B cell (primary cell): Measurements from ENCODE around the gene MAL. TPM values are rescaled to one million over a fixed set of nuclear protein-coding genes. Genes with fewer than 3 reads are reported as not detected.

Source experiments
- ATAC-seq: fragments of 200-7000 bp; cut with Tn5 transposase; one replicate; pipeline ENCODE4 v1.10.0; 2021; ENCODE audit warnings: low read depth, mild to moderate bottlenecking, moderate number of reproducible peaks, moderate library complexity
- CTCF ChIA-PET: fragments of 350-600 bp; sonication (Branson Sonifier 250); formaldehyde crosslinking; loops from one replicate; lab custom pipeline; 2021; ENCODE audit warnings: antibody characterized with exemption, inconsistent platforms; lab: Charles Lee
- POLR2A ChIA-PET: fragments of 350-600 bp; sonication (Branson Sonifier 250); formaldehyde crosslinking; loops from one replicate; lab custom pipeline; 2021; ENCODE audit warnings: antibody characterized with exemption; lab: Charles Lee
- DNase-seq: peaks from one replicate; pipeline ENCODE4 v3.0.0; 2013
- H2AFZ ChIP-seq: 2 replicates; pipeline ENCODE4 v1.6.1; 2012; ENCODE audit warnings: mild to moderate bottlenecking, low read depth, low read length; ENCODE audit not compliant: insufficient read depth, poor library complexity, severe bottlenecking
- H3K27ac ChIP-seq, 2 donors: 1 replicate in 1 of 2; 2 replicates in 1 of 2; pipeline ENCODE4 v1.5.1; 2012 to 2013; ENCODE audit warnings: low read length in 2 of 2, mild to moderate bottlenecking in 2 of 2, moderate library complexity in 1 of 2
- H3K27me3 ChIP-seq, 4 experiments: fragments of 200-600 bp in 1 of 4; sonication (generic) in 1 of 4; replicated peaks in 1 of 4; 1 replicate in 2 of 4; 2 replicates in 2 of 4; pipeline versions ENCODE4 v1.6.1 to v1.7.0; 2013 to 2016; ENCODE audit warnings: low read length in 3 of 4, mild to moderate bottlenecking in 2 of 4, mixed read lengths in 1 of 4, moderate library complexity in 1 of 4; ENCODE audit not compliant: insufficient read depth in 4 of 4, control insufficient read depth in 3 of 4; ENCODE audit errors: control extremely low read depth in 1 of 4
- H3K36me3 ChIP-seq, 2 experiments: replicated peaks in 1 of 2; 1 replicate in 1 of 2; 2 replicates in 1 of 2; pipeline versions ENCODE4 v1.6.1 to v1.7.1; 2013; ENCODE audit warnings: low read length in 1 of 2; ENCODE audit not compliant: insufficient read depth in 2 of 2, control insufficient read depth in 1 of 2; ENCODE audit errors: control extremely low read depth in 1 of 2, extremely low read depth in 1 of 2
- H3K4me1 ChIP-seq, 2 donors: fragments of 200-600 bp in 1 of 2; sonication (generic) in 1 of 2; 1 replicate in 1 of 2; 2 replicates in 1 of 2; pipeline versions ENCODE4 v1.5.1 to v1.6.1; 2013 to 2017; ENCODE audit warnings: low read length in 2 of 2; ENCODE audit not compliant: control insufficient read depth in 2 of 2, insufficient read depth in 2 of 2
- H3K4me2 ChIP-seq: replicated peaks from 2 replicates; pipeline ENCODE3; 2012; ENCODE audit warnings: mild to moderate bottlenecking, low read depth, low read length; ENCODE audit not compliant: poor library complexity, severe bottlenecking
- H3K4me3 ChIP-seq, 5 experiments: fragments of 200-600 bp in 1 of 5; sonication (generic) in 1 of 5; 1 replicate in 3 of 5; 2 replicates in 2 of 5; pipeline versions ENCODE4 v1.5.1 to v1.7.0; 2011 to 2016; ENCODE audit warnings: low read length in 4 of 5, mild to moderate bottlenecking in 4 of 5, low read depth in 2 of 5, control low read depth in 1 of 5, moderate library complexity in 1 of 5; ENCODE audit not compliant: insufficient read depth in 1 of 5; ENCODE audit errors: control extremely low read depth in 1 of 5, extremely low read depth in 1 of 5
- H3K79me2 ChIP-seq: fragments of 200-600 bp; sonication (generic); one replicate; pipeline ENCODE4 v1.6.0; 2016; ENCODE audit warnings: low read length; ENCODE audit not compliant: control insufficient read depth, insufficient read depth
- H3K9ac ChIP-seq: fragments of 200-600 bp; sonication (generic); 2 replicates; pipeline ENCODE4 v1.6.1; 2017; ENCODE audit warnings: mild to moderate bottlenecking, low read length, moderate library complexity
- H3K9me3 ChIP-seq, 3 donors: one replicate each; pipeline versions ENCODE4 v1.6.1 to v1.7.1; 2013; ENCODE audit warnings: low read length in 2 of 3; ENCODE audit not compliant: control insufficient read depth in 2 of 3, insufficient read depth in 1 of 3; ENCODE audit errors: control extremely low read depth in 1 of 3
- H4K20me1 ChIP-seq: 2 replicates; pipeline ENCODE4 v1.6.0; 2012; ENCODE audit warnings: mild to moderate bottlenecking, low read length; ENCODE audit not compliant: insufficient read depth, control insufficient read depth, poor library complexity, severe bottlenecking
- H3K27ac Mint-ChIP-seq: one replicate; pipeline ENCODE4 v1.8.0; 2021; ENCODE audit warnings: mixed read lengths
- H3K27me3 Mint-ChIP-seq: one replicate; pipeline ENCODE4 v1.8.0; 2021; ENCODE audit warnings: mixed read lengths
- H3K4me1 Mint-ChIP-seq: one replicate; pipeline ENCODE4 v1.8.0; 2021; ENCODE audit warnings: mixed read lengths
- H3K4me3 Mint-ChIP-seq: one replicate; pipeline ENCODE4 v1.8.0; 2021; ENCODE audit warnings: mixed read lengths
- H3K9me3 Mint-ChIP-seq: one replicate; pipeline ENCODE4 v1.8.0; 2022; ENCODE audit warnings: mixed read lengths; ENCODE audit not compliant: insufficient read depth
- EZH2 ChIP-seq: IDR thresholded peaks from 2 replicates; pipeline ENCODE4 v1.6.1; 2012; ENCODE audit warnings: borderline replicate concordance, low read depth, mild to moderate bottlenecking, moderate library complexity, low read length; ENCODE audit not compliant: insufficient read depth, poor library complexity, severe bottlenecking
- WGBS: methylation state at CpG from one replicate; pipeline ENCODE4 v1.1.5; 2013; ENCODE audit warnings: missing lambda C conversion rate; ENCODE audit not compliant: insufficient coverage; 5-methylcytosine and 5-hydroxymethylcytosine counted together
- intact Hi-C: fragments of 100-400 bp; cut with micrococcal nuclease; formaldehyde crosslinking; loops from one replicate; pipeline ENCODE4 v1.10.0; 2022
- polyA plus RNA-seq: library from polyadenylated mRNA; depleted of rRNA; stranded (reverse); fragments of >200 nt; gene quantifications from 2 replicates; pipeline ENCODE4 v1.2.3, GENCODE V29; 2012
- total RNA-seq, 2 donors: library from RNA; stranded (reverse); fragments of 120-200 nt in 1 of 2; gene quantifications; 1 replicate in 1 of 2; 2 replicates in 1 of 2; pipeline versions ENCODE4 v1.2.3 to v1.2.4, GENCODE V29; 2013 to 2022
- TF ChIP-seq, protein P1 (sequence below): fragments of 200-600 bp; IDR thresholded peaks from one replicate; pipeline ENCODE4 v1.8.0; 2022; ENCODE audit warnings: antibody characterized with exemption, mild to moderate bottlenecking

Gene MAL
- total and polyA plus RNA-seq, 2 donors (not counting 1 experiment from before 2014, with no cell fraction given) = 0.74 to 3.0 TPM

DNA sequence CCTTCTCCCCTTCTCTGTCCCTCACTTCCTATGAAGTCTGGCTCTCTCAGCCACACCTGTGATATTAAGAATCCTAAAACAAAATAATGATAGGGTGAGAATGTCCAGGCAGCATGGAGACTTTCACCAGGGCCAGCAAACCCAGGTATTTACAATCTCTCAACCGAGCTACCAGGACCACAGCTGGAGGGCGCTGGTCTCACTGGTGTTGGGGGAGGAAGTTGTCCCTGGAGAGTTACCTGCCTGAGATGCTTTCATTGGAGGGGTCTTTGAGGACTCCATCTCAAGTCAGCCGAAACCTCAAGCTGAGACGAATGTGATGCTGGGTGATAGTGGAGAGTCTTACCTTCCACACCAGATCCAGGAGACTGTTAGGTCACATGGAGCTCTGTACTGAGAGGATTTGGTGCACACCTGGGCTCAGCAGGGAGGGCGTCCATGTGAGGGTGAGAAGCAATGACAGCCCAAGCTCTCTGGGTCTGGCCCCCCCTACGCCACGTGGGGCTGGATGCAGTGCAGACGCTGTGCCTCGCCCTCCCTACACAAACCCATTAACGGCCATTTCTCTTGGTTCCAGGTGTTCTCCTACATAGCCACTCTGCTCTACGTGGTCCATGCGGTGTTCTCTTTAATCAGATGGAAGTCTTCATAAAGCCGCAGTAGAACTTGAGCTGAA, 27.4 kb downstream of the MAL start:
- no peak overlapping the region for H3K27ac ChIP-seq

DNA sequence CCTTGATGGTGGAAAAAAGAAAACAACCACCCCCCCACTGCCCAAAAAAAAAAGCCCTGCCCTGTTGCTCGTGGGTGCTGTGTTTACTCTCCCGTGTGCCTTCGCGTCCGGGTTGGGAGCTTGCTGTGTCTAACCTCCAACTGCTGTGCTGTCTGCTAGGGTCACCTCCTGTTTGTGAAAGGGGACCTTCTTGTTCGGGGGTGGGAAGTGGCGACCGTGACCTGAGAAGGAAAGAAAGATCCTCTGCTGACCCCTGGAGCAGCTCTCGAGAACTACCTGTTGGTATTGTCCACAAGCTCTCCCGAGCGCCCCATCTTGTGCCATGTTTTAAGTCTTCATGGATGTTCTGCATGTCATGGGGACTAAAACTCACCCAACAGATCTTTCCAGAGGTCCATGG, 28.0 kb downstream of the MAL start:
- H3K4me1 ChIP-seq = no peaks in the 10 kb centered on the region
- no peak overlapping the region for H3K27ac ChIP-seq
- no peak overlapping the region for H2AFZ ChIP-seq
- DNase-seq (no peak), ATAC-seq (no peak)
- no peaks in the 10 kb centered on the region for H3K9me3 ChIP-seq
- no peak overlapping the region for H3K4me3 ChIP-seq
- 32% methylated on average over 7 of the region's 11 CpGs for WGBS
- Mint-ChIP-seq H3K9me3 (no peaks in the 10 kb centered on the region), H3K27me3 (peaks cover 9% of the 10 kb centered on the region), H3K27ac (no peak overlapping the region), H3K4me1 (no peaks in the 10 kb centered on the region), H3K4me3 (no peak overlapping the region)
- no peaks in the 10 kb centered on the region for H3K79me2 ChIP-seq
- H3K9ac ChIP-seq = no peak overlapping the region
- intact Hi-C loops = no loop called here
- TF ChIP-seq, protein P1, sequence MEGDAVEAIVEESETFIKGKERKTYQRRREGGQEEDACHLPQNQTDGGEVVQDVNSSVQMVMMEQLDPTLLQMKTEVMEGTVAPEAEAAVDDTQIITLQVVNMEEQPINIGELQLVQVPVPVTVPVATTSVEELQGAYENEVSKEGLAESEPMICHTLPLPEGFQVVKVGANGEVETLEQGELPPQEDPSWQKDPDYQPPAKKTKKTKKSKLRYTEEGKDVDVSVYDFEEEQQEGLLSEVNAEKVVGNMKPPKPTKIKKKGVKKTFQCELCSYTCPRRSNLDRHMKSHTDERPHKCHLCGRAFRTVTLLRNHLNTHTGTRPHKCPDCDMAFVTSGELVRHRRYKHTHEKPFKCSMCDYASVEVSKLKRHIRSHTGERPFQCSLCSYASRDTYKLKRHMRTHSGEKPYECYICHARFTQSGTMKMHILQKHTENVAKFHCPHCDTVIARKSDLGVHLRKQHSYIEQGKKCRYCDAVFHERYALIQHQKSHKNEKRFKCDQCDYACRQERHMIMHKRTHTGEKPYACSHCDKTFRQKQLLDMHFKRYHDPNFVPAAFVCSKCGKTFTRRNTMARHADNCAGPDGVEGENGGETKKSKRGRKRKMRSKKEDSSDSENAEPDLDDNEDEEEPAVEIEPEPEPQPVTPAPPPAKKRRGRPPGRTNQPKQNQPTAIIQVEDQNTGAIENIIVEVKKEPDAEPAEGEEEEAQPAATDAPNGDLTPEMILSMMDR = no peak
- TF ChIP-seq EZH2 = no peak
- H4K20me1 ChIP-seq = no peaks in the 10 kb centered on the region
- no peaks in the 10 kb centered on the region for H3K36me3 ChIP-seq
- ChIA-PET CTCF (no interaction called here), POLR2A (no interaction called here)
- H3K27me3 ChIP-seq = peaks cover 0 to 3% (median 0%) of the 10 kb centered on the region in 4 experiments
- H3K4me2 ChIP-seq = no peak overlapping the region

More for the DNA sequence above, 27.4 kb downstream of the MAL start:
- no peak overlapping the region for H3K4me2 ChIP-seq
- H3K4me3 ChIP-seq = no peak overlapping the region
- no peaks in the 10 kb centered on the region for H3K36me3 ChIP-seq
- no peak overlapping the region for H3K27ac Mint-ChIP-seq
- no peak for ATAC-seq
- TF ChIP-seq, protein P1 = no peak
- no peak for TF ChIP-seq EZH2
- ChIA-PET CTCF (no interaction called here), POLR2A (no interaction called here)
- no peaks in the 10 kb centered on the region for H3K79me2 ChIP-seq
- no peak overlapping the region for H3K4me3 Mint-ChIP-seq
- H3K4me1 Mint-ChIP-seq = no peaks in the 10 kb centered on the region
- no peaks in the 10 kb centered on the region for H3K4me1 ChIP-seq
- H3K9ac ChIP-seq = no peak overlapping the region
- 93% methylated on average over 10 of the region's 13 CpGs for WGBS
- H3K9me3 ChIP-seq = no peaks in the 10 kb centered on the region
- no peaks in the 10 kb centered on the region for H3K9me3 Mint-ChIP-seq
- H3K27me3 Mint-ChIP-seq = peaks cover 4% of the 10 kb centered on the region
- no peak overlapping the region for H2AFZ ChIP-seq
- intact Hi-C loops = no loop called here
- H3K27me3 ChIP-seq = peaks cover 0 to 3% (median 0%) of the 10 kb centered on the region in 4 experiments
- H4K20me1 ChIP-seq = no peaks in the 10 kb centered on the region
- DNase-seq = no peak
